BJ (cell line): ENCODE results near the gene BCL10. TPM values are rescaled to one million over a fixed set of nuclear protein-coding genes. Genes with fewer than 3 reads are reported as not detected.
A peak's percentile ranks its signal among the peaks of the same experiment; 100 is the strongest.

Experiments
- CTCF ChIA-PET: fragments of 350-600 bp; formaldehyde crosslinking; extraction: SDS; loops from one replicate; lab custom pipeline; 2021; ENCODE audit warnings: antibody characterized with exemption, inconsistent platforms; lab: Yijun Ruan, JAX
- POLR2A ChIA-PET: fragments of 300-600 bp; sonication (Branson Sonifier 250); formaldehyde crosslinking; extraction: SDS; loops from one replicate; lab custom pipeline; 2021; ENCODE audit warnings: antibody characterized with exemption; lab: Charles Lee
- DNase-seq: peaks from one replicate; pipeline ENCODE4 v3.0.0-alpha.2; 2011; ENCODE audit warnings: low read depth
- H3K27me3 ChIP-seq: 2 replicates; pipeline ENCODE4 v1.6.0; 2011; ENCODE audit warnings: low read length; ENCODE audit not compliant: control insufficient read depth, insufficient read depth
- H3K36me3 ChIP-seq: 2 replicates; pipeline ENCODE4 v1.5.1; 2011; ENCODE audit warnings: low read length; ENCODE audit not compliant: control insufficient read depth, insufficient read depth
- H3K4me3 ChIP-seq: 2 replicates; pipeline ENCODE4 v1.5.1; 2011; ENCODE audit warnings: low read depth, mild to moderate bottlenecking, control low read depth, low read length
- CTCF ChIP-seq: IDR thresholded peaks from 2 replicates; pipeline ENCODE4 v1.5.1; 2011; ENCODE audit warnings: low read depth, mild to moderate bottlenecking, control low read depth, inconsistent platforms, low read length, moderate library complexity; ENCODE audit not compliant: insufficient read depth
- polyA plus RNA-seq: library from polyadenylated mRNA; depleted of rRNA; stranded (reverse); fragments of >200 nt; gene quantifications from 2 replicates; pipeline ENCODE4 v1.2.3, GENCODE V29; 2011

BCL10 gene
- polyA plus RNA-seq, 1 experiment, result 7.8 TPM

- ChIA-PET CTCF (interaction anchor here (1.0 to 10.2 kb wide), 7 partner anchors 8 to 31 kb away, joined by 3 to 74 read pairs (median 3); partner anchors contain the start of gene C1orf52), POLR2A (interaction anchor here (0.6 to 1.3 kb wide), 4 partner anchors 18 to 304 kb away, joined by 4 read pairs; partner anchors contain the start of genes C1orf52 and CCN1)
- no peak for TF ChIP-seq CTCF
- no peak for DNase-seq
- Histone ChIP-seq H3K4me3 (peak overlapping the region; percentile 41), H3K27me3 (no peaks in the 10 kb centered on the region), H3K36me3 (no peaks in the 10 kb centered on the region)
Measured at GRCh38 chr1:85276978-85277639, 677 bp upstream of the BCL10 start.

- CTCF ChIA-PET, result interaction anchor here (1.0 to 10.2 kb wide), 5 partner anchors 9 to 331 kb away, joined by 3 to 74 read pairs (median 5); partner anchors contain the start of gene C1orf52
- POLR2A ChIA-PET, result interaction anchor here (0.7 to 1.3 kb wide), 4 partner anchors 54 to 305 kb away, joined by 4 read pairs; partner anchors contain the start of gene CCN1
- DNase-seq, result no peak
- TF ChIP-seq CTCF, result no peak
- H3K36me3 ChIP-seq, result no peaks in the 10 kb centered on the region
- peak overlapping the region; percentile 90 for H3K4me3 ChIP-seq
- no peaks in the 10 kb centered on the region for H3K27me3 ChIP-seq
Measured at GRCh38 chr1:85275701-85276214, 674 bp downstream of the BCL10 start.

- POLR2A ChIA-PET, result no interaction called here
- no peaks in the 10 kb centered on the region for H3K27me3 ChIP-seq
Measured at GRCh38 chr1:85274969-85275453, 1.4 kb downstream of the BCL10 start.

GRCh38 chr1:85273397-85273796 is 3.0 kb downstream of the BCL10 start:
- ChIA-PET POLR2A (no interaction called here), CTCF (interaction anchor here (10.2 kb wide), 1 partner anchor 14 kb away, joined by 74 read pairs; the partner anchor contains the start of gene C1orf52)
- Histone ChIP-seq H3K4me3 (no peak overlapping the region), H3K36me3 (peaks cover 4% of the 10 kb centered on the region; the same call in 1 of the 2 replicates), H3K27me3 (no peaks in the 10 kb centered on the region)
- DNase-seq, result no peak
- TF ChIP-seq CTCF, result no peak

More at GRCh38 chr1:85274969-85275453, 1.4 kb downstream of the BCL10 start:
- Histone ChIP-seq H3K4me3 (peak overlapping the region; percentile 90), H3K36me3 (0 out of 2 replicates have a peak, but pooled peaks cover 2% of the 10 kb centered on the region)
- no peak for TF ChIP-seq CTCF
- CTCF ChIA-PET, result interaction anchor here (1.2 to 10.2 kb wide), 2 partner anchors 15 to 330 kb away, joined by 5 to 74 read pairs; partner anchors contain the start of gene C1orf52
- DNase-seq, result peak; percentile 46
